CD14-positive monocyte (primary cell): ENCODE data around the gene RGS19. TPM values are rescaled to one million over a fixed set of nuclear protein-coding genes. Genes with fewer than 3 reads are reported as not detected.

Experiments used
- DNase-seq, 3 donors: peaks; one replicate each; pipeline ENCODE4 v3.0.0-alpha.2; 2011 to 2022
- H2AFZ ChIP-seq: 2 replicates; pipeline ENCODE4 v1.6.0; 2012; ENCODE audit warnings: mild to moderate bottlenecking, low read depth, low read length, inconsistent platforms; ENCODE audit not compliant: insufficient read depth, poor library complexity, severe bottlenecking
- H3K27ac ChIP-seq, 2 donors: 1 replicate in 1 of 2; 2 replicates in 1 of 2; pipeline ENCODE4 v1.5.1; 2012 to 2013; ENCODE audit warnings: low read length in 2 of 2, control low read depth in 1 of 2, inconsistent platforms in 1 of 2, low read depth in 1 of 2, mild to moderate bottlenecking in 1 of 2
- H3K27me3 ChIP-seq, 2 donors: one replicate each; pipeline versions ENCODE4 v1.6.0 to v1.6.1; 2011 to 2013; ENCODE audit warnings: low read length in 2 of 2; ENCODE audit not compliant: control insufficient read depth in 2 of 2, insufficient read depth in 2 of 2
- H3K36me3 ChIP-seq, 2 donors: replicated peaks in 1 of 2; 1 replicate in 1 of 2; 2 replicates in 1 of 2; pipeline versions ENCODE4 v1.5.1 to v1.6.1; 2012 to 2013; ENCODE audit warnings: low read length in 2 of 2, control low read depth in 1 of 2, inconsistent platforms in 1 of 2, mild to moderate bottlenecking in 1 of 2; ENCODE audit not compliant: insufficient read depth in 2 of 2, control insufficient read depth in 1 of 2
- H3K4me1 ChIP-seq, 2 donors: 1 replicate in 1 of 2; 2 replicates in 1 of 2; pipeline versions ENCODE4 v1.5.1 to v1.6.1; 2012 to 2013; ENCODE audit warnings: low read length in 2 of 2, control low read depth in 1 of 2, inconsistent platforms in 1 of 2, mild to moderate bottlenecking in 1 of 2, moderate library complexity in 1 of 2; ENCODE audit not compliant: insufficient read depth in 2 of 2, control insufficient read depth in 1 of 2
- H3K4me2 ChIP-seq: replicated peaks from 2 replicates; pipeline ENCODE3; 2012; ENCODE audit warnings: low read length, moderate library complexity, mild to moderate bottlenecking; ENCODE audit not compliant: poor library complexity, severe bottlenecking; ENCODE audit errors: extremely low read depth
- H3K4me3 ChIP-seq, 3 experiments: fragments of 200-600 bp in 1 of 3; sonication (generic) in 1 of 3; replicated peaks in 1 of 3; 1 replicate in 2 of 3; 2 replicates in 1 of 3; pipeline ENCODE4 v1.5.1; 2011 to 2013; ENCODE audit warnings: low read length in 3 of 3, mild to moderate bottlenecking in 3 of 3, control low read depth in 2 of 3, low read depth in 2 of 3, inconsistent platforms in 1 of 3, moderate library complexity in 1 of 3
- H3K79me2 ChIP-seq: 2 replicates; pipeline ENCODE4 v1.6.0; 2012; ENCODE audit warnings: mild to moderate bottlenecking, control low read depth, inconsistent platforms, low read length, moderate library complexity; ENCODE audit not compliant: insufficient read depth
- H3K9ac ChIP-seq: 2 replicates; pipeline ENCODE4 v1.6.0; 2017; ENCODE audit warnings: low read length, mild to moderate bottlenecking; ENCODE audit not compliant: insufficient read depth, poor library complexity, severe bottlenecking
- H3K9me3 ChIP-seq, 2 donors: replicated peaks in 1 of 2; 1 replicate in 1 of 2; 2 replicates in 1 of 2; pipeline versions ENCODE4 v1.5.1 to v1.6.1; 2012 to 2013; ENCODE audit warnings: low read length in 2 of 2, control low read depth in 1 of 2; ENCODE audit not compliant: control insufficient read depth in 1 of 2, insufficient read depth in 1 of 2
- H4K20me1 ChIP-seq: 2 replicates; pipeline ENCODE4 v1.6.0; 2012; ENCODE audit warnings: mild to moderate bottlenecking, low read length, control low read depth, moderate library complexity; ENCODE audit not compliant: insufficient read depth
- H3K27ac Mint-ChIP-seq, 7 donors: one replicate each; pipeline ENCODE4 v1.8.0; 2020; ENCODE audit warnings: mild to moderate bottlenecking in 7 of 7, mixed read lengths in 7 of 7, moderate library complexity in 6 of 7, inconsistent platforms in 2 of 7
- H3K27me3 Mint-ChIP-seq, 3 donors: one replicate each; pipeline ENCODE4 v1.8.0; 2021 to 2022; ENCODE audit warnings: low read depth in 3 of 3, mild to moderate bottlenecking in 3 of 3, mixed read lengths in 3 of 3, moderate library complexity in 3 of 3, inconsistent platforms in 1 of 3
- H3K36me3 Mint-ChIP-seq, 2 donors: one replicate each; pipeline ENCODE4 v1.8.0; 2020; ENCODE audit warnings: mixed read lengths in 2 of 2, inconsistent platforms in 1 of 2, mild to moderate bottlenecking in 1 of 2
- H3K4me1 Mint-ChIP-seq: one replicate; pipeline ENCODE4 v1.8.0; 2020; ENCODE audit warnings: mild to moderate bottlenecking, mixed read lengths
- H3K4me3 Mint-ChIP-seq, 2 donors: one replicate each; pipeline ENCODE4 v1.8.0; 2020; ENCODE audit warnings: mild to moderate bottlenecking in 2 of 2, mixed read lengths in 2 of 2, moderate library complexity in 1 of 2
- H3K9me3 Mint-ChIP-seq, 7 donors: one replicate each; pipeline ENCODE4 v1.8.0; 2020 to 2022; ENCODE audit warnings: mixed read lengths in 7 of 7, mild to moderate bottlenecking in 6 of 7, moderate library complexity in 6 of 7, inconsistent platforms in 2 of 7
- CTCF ChIP-seq: fragments of 200-600 bp; IDR thresholded peaks from one replicate; pipeline ENCODE4 v1.8.0; 2022; ENCODE audit warnings: antibody characterized with exemption, mild to moderate bottlenecking
- WGBS: methylation state at CpG from one replicate; pipeline ENCODE4 v1.1.5; 2013; ENCODE audit warnings: missing lambda C conversion rate; ENCODE audit not compliant: insufficient coverage; 5-methylcytosine and 5-hydroxymethylcytosine counted together
- intact Hi-C, 2 donors: fragments of 100-400 bp; cut with micrococcal nuclease; formaldehyde crosslinking; loops; one replicate each; pipeline versions ENCODE4 v1.15.0 to v1.15.1; 2023
- polyA plus RNA-seq, 3 donors: library from polyadenylated mRNA; depleted of rRNA in 1 of 3; unstranded in 2 of 3; stranded (reverse) in 1 of 3; fragments of 300-500 nt in 2 of 3; fragments of >200 nt in 1 of 3; fragmentation: Illumina TruSeq in 2 of 3; gene quantifications; 1 replicate in 2 of 3; 2 replicates in 1 of 3; pipeline ENCODE4 v1.2.3, GENCODE V29; 2012 to 2021

RGS19 gene
- polyA plus RNA-seq, 3 donors: 235 to 280 (median 244) TPM

GRCh38 chr20:64095927-64096326, 16.6 kb upstream of the RGS19 start:
- no peak overlapping the region for H3K4me3 Mint-ChIP-seq
- H3K9me3 Mint-ChIP-seq: peaks cover 2 to 10% (median 5%) of the 10 kb centered on the region in 7 donors
- H3K4me1 ChIP-seq: no peaks in the 10 kb centered on the region
- no peak for TF ChIP-seq CTCF
- peaks cover 41 to 51% of the 10 kb centered on the region in 2 donors for H3K36me3 ChIP-seq
- H3K9me3 ChIP-seq: no peaks in the 10 kb centered on the region
- H4K20me1 ChIP-seq: peaks cover 28% of the 10 kb centered on the region
- intact Hi-C loops: no loop called here
- H3K36me3 Mint-ChIP-seq: peaks cover 42 to 47% of the 10 kb centered on the region in 2 donors
- no peaks in the 10 kb centered on the region for H3K79me2 ChIP-seq
- 98% methylated on average over 10 of the region's 11 CpGs for WGBS
- H3K4me3 ChIP-seq: no peak overlapping the region
- peaks cover 6% of the 10 kb centered on the region for H3K4me1 Mint-ChIP-seq
- no peak overlapping the region for H3K4me2 ChIP-seq
- no peak overlapping the region for H3K27ac ChIP-seq
- peaks cover 0 to 6% of the 10 kb centered on the region in 2 donors for H3K27me3 ChIP-seq
- H3K27ac Mint-ChIP-seq: no peak overlapping the region
- H3K9ac ChIP-seq: no peak overlapping the region
- H3K27me3 Mint-ChIP-seq: peaks cover 2 to 5% (median 4%) of the 10 kb centered on the region in 3 donors
- no peak overlapping the region for H2AFZ ChIP-seq
- no peak for DNase-seq

- WGBS: 100% methylated on average over 1 of the region's 4 CpGs
- Histone ChIP-seq H3K36me3 (peaks cover 41 to 50% of the 10 kb centered on the region in 2 donors), H3K9me3 (no peaks in the 10 kb centered on the region), H3K9ac (no peak overlapping the region), H4K20me1 (peaks cover 23% of the 10 kb centered on the region), H3K27ac (no peak overlapping the region), H3K27me3 (peaks cover 0 to 3% of the 10 kb centered on the region in 2 donors), H3K4me3 (no peak overlapping the region), H3K4me2 (no peak overlapping the region), H3K79me2 (no peaks in the 10 kb centered on the region), H2AFZ (no peak overlapping the region), H3K4me1 (no peaks in the 10 kb centered on the region)
- H3K36me3 Mint-ChIP-seq: peaks cover 42% of the 10 kb centered on the region in 2 donors
- no peak overlapping the region for H3K27ac Mint-ChIP-seq
- peaks cover 6% of the 10 kb centered on the region for H3K4me1 Mint-ChIP-seq
- intact Hi-C loops: no loop called here
- no peak overlapping the region for H3K4me3 Mint-ChIP-seq
- peaks cover 2 to 10% (median 5%) of the 10 kb centered on the region in 7 donors for H3K9me3 Mint-ChIP-seq
- TF ChIP-seq CTCF: no peak
- no peak for DNase-seq
- peaks cover 0 to 2% (median 0%) of the 10 kb centered on the region in 3 donors for H3K27me3 Mint-ChIP-seq
These were observed 16.1 kb upstream of the RGS19 start for GRCh38 chr20:64095455-64095854.
